GM18867 (cell line): ENCODE results near the gene MAPK8.

Source experiments
- ATAC-seq: cut with Tn5 transposase; IDR thresholded peaks from one replicate; pipeline ENCODE4 v1.9.1; 2021; ENCODE audit warnings: mild to moderate bottlenecking, moderate library complexity; ENCODE audit not compliant: unreplicated experiment

The MAPK8 gene

GRCh38 chr10:48472501-48473069 lies 166.1 kb downstream of the MAPK8 start:
- no peak for ATAC-seq

DNA sequence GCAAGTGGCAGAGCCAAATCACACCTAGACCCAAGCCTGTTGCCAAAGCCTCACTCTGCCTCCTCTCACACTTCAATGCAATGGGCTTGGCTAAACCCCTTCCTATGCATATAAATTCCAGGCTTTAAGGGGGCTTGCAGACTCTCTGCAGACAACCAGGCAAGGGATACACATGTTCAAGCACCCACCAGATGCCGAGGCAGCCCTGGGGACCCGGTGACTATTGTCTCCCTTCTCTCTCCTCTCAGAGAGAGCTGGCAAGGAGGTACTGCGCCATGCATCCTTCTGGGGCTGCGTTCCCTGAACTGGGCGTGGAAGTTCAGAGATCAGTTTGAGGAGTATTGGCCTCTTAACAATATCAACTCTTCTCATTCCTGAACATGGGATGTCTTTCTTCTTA lies 167.2 kb downstream of the MAPK8 start:
- no peak for ATAC-seq

DNA sequence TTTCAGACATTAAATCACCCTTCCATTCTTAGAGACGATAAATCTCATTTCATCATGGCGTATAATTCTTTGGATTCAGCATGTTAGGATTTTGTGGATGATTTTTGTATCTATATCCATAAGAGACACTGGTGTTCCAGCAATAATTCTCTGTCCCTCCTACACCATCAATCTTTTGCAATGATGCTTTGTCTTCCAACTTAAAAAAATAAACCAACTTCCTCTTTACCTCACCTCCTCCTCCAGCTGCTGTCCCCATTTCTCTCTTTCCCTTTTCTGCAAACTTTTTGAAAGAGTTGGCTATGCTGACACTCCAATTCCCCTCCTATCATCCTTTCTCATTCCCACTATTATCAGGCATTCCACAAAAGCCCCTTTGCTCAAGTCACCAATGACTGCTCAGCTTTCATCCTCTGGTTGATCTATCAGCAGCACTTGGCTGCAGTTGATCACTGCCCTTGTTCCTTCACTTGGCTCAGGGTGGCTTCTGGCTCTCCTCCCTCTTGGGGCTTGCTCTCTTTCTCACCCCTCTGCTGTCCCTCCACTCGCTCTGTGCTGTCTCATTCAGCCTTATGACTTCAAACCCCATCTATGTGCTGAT lies 168.4 kb downstream of the MAPK8 start:
- no peak for ATAC-seq

GRCh38 chr10:48475943-48476278 lies 169.4 kb downstream of the MAPK8 start:
- no peak for ATAC-seq

- no peak for ATAC-seq
Observed at GRCh38 chr10:48476279-48476982, 170.0 kb downstream of the MAPK8 start.

DNA sequence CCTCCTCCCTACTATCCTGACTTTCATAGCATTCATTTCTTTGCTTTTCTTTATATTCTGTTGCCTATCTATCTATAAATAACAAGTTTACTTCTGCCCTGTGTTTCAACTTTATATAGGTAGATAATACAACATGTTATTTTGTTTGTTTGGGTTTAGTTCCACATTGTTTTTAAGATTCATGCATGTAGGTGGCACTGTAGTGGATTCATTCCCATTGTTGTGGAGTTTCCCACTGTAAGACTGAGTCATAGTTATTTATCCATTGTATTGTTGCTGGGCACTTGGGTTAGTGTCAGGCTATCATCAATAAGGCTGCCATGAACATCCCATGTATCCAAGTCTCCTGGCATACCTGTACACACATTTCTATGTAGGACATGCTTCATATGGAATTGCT lies 170.7 kb downstream of the MAPK8 start:
- ATAC-seq = no peak

GRCh38 chr10:48477616-48478015 lies 171.1 kb downstream of the MAPK8 start:
- ATAC-seq = no peak

GRCh38 chr10:48478469-48478868 lies 172.0 kb downstream of the MAPK8 start:
- no peak for ATAC-seq

DNA sequence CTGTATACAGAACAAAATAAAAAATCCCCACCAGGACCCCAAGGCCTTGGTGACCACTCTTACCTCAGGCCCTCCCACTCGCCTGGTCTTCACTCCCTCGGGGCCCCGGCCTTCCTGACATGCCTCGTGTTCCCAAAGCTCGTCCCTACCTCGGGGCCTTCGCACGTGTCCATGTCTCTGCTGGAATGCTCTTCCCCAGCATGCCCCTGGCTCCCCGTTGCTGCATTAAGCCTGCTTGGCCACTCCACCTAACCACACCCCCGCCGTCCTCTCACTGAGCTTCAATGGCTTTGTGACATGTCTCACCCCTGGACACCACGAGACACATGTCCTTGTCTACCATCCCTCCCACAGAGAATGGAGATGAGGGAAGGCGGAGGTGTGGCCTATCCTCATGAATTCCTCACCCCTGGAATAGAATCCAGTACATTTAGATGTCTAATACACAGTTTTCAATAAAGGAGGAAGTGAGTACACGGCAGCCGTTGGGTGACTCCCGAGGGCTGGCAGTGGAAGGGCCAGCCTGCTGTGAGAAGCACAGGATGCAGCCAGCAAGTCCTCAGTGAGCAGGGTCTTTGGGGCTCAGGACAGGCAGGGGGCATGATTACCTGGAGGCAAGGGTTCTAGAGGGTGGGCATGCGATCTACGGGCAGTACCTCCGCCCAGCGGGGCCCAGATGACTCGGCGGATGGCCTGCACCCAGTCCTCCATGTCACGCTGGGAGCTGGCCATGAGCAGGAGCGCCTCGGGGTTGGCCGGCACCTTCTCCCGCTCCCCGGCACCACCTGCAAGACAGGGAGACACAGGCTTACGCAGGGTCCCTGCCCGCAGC lies 172.7 kb downstream of the MAPK8 start:
- ATAC-seq = no peak

GRCh38 chr10:48480397-48481374 lies 174.2 kb downstream of the MAPK8 start:
- no peak for ATAC-seq

DNA sequence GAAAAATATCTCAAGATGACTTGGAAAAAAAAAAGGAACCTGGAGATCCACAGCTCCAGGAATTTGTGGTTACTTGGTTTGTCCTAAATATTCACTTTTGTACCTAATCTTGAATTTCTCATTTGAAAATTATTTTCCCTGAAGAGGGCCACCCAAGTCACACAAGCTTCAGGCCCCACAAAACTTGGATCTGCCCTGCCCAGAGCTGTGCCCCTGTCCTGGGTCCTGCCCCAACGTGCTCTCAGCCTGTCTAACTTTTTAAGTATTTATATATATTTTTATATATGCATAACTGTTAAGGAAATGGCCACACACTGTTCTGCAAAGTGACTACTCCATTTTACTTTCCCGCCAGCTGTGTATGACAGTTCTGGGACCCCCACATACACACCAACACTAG lies 174.9 kb downstream of the MAPK8 start:
- ATAC-seq = no peak

DNA sequence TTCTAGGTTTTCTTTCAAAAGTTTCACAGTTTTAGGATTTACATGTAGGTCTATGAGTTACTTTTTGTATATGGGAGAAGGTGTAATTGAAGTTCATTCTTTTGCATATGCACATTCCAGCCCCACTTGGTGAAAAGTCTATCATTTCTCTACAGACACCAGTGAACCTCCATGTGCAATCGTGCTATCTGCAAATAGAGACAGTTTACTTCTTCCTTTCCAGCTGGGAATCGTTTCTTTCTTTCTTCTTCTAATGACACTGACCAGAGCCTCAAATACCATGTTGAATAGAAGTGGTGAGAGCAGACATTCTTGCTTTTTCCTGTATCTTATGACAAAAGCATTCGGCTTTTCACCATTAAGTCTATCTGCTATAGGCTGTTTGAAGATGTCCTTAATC lies 175.7 kb downstream of the MAPK8 start:
- ATAC-seq = no peak

DNA sequence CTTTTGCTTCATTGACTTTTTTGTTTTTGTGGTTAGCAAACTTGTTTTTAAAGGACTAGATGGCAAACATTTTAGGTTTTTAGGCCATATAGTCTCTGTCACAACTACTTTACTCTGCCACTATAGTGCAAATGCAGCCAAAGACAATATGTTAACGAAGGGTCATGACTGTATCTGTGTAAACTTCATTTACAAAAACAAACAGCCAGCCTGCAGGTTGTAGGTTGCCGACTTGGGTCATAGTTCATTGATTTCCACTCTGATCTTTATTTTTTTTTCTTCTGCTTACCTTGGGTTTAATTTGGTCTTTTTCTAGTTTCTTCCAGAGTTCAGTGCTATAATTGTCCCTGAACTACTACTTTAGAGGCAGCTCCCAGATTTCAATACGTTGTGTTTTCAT lies 178.4 kb downstream of the MAPK8 start:
- no peak for ATAC-seq

DNA sequence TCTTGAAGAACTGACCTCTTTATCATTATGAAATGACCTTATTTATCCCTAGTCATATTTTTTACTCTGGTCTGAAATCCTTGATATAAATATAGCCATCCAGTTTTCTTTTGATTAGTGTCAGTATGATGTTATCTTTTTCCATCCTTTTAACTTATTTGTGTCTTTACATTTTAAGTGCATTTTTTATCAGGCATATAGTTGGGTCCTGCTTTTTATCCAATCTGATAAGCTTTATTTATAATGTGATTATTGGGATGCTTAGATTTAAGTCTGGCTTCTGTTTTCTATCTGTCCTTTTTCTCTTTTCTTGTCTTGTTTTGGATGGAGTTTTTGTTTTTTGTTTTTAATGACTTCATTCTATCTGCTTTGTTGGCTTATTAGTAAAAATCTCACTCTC lies 179.2 kb downstream of the MAPK8 start:
- no peak for ATAC-seq

DNA sequence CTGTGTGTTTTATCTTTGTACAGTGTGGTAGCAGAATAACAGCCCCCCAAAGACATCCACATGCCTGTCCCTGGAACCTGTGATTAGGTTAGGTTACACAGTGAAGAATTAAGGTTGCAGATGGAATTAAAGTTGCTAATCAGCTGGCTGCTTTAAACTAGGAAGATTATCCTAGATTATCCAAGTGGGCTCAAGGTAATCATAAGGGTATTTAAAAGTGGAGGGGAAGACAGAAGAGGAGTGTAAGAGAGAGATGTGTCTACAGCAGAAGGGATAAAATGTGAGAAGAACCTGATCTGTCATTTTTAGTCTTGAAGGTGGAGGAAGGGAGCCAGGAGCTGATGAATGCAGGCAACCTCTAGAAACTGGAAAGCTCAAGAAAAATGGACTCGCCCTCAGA lies 180.8 kb downstream of the MAPK8 start:
- no peak for ATAC-seq
